ENCODE measurements around the gene LIN9. TPM values are rescaled to one million over a fixed set of nuclear protein-coding genes. Genes with fewer than 3 reads are reported as not detected.

The LIN9 gene
- total and polyA plus RNA-seq, 7 donors, result 2.4 to 5.4 (median 3.1) TPM

GRCh38 chr1:226211181-226211821 is 97.7 kb downstream of the LIN9 start:
- no peaks in the 10 kb centered on the region for H3K4me1 ChIP-seq
- H3K36me3 ChIP-seq, result no peaks in the 10 kb centered on the region
- H3K27ac ChIP-seq, result no peak overlapping the region
- H3K4me3 ChIP-seq, result no peak overlapping the region
- H3K27me3 ChIP-seq, result no peaks in the 10 kb centered on the region
- no peak for TF ChIP-seq POLR2AphosphoS5 (IDR thresholded peaks at IDR 0.05)
- TF ChIP-seq POLR2A (IDR thresholded peaks at IDR 0.05), result no peak
- no peak for TF ChIP-seq EP300 (IDR thresholded peaks at IDR 0.05)
- TF ChIP-seq CTCF (IDR thresholded peaks at IDR 0.05), result no peak
- intact Hi-C loops (cut with DNase I), result no loop called here
- DNase-seq, result no peak
- no peaks in the 10 kb centered on the region for H3K9me3 ChIP-seq
- 81 to 89% methylated on average over 5 of the region's 5 CpGs for WGBS, 2 donors

GRCh38 chr1:226210571-226211176 is 98.3 kb downstream of the LIN9 start:
- H3K4me1 ChIP-seq, result no peaks in the 10 kb centered on the region
- DNase-seq, result no peak
- H3K9me3 ChIP-seq, result no peaks in the 10 kb centered on the region
- intact Hi-C loops (cut with DNase I), result no loop called here
- TF ChIP-seq CTCF (IDR thresholded peaks at IDR 0.05), result no peak
- TF ChIP-seq EP300 (IDR thresholded peaks at IDR 0.05), result no peak
- TF ChIP-seq POLR2A (IDR thresholded peaks at IDR 0.05), result no peak
- no peak for TF ChIP-seq POLR2AphosphoS5 (IDR thresholded peaks at IDR 0.05)
- no peaks in the 10 kb centered on the region for H3K36me3 ChIP-seq
- no peak overlapping the region for H3K27ac ChIP-seq
- 82 to 84% methylated on average over 7 of the region's 7 CpGs for WGBS, 2 donors
- no peaks in the 10 kb centered on the region for H3K27me3 ChIP-seq
- no peak overlapping the region for H3K4me3 ChIP-seq

DNA sequence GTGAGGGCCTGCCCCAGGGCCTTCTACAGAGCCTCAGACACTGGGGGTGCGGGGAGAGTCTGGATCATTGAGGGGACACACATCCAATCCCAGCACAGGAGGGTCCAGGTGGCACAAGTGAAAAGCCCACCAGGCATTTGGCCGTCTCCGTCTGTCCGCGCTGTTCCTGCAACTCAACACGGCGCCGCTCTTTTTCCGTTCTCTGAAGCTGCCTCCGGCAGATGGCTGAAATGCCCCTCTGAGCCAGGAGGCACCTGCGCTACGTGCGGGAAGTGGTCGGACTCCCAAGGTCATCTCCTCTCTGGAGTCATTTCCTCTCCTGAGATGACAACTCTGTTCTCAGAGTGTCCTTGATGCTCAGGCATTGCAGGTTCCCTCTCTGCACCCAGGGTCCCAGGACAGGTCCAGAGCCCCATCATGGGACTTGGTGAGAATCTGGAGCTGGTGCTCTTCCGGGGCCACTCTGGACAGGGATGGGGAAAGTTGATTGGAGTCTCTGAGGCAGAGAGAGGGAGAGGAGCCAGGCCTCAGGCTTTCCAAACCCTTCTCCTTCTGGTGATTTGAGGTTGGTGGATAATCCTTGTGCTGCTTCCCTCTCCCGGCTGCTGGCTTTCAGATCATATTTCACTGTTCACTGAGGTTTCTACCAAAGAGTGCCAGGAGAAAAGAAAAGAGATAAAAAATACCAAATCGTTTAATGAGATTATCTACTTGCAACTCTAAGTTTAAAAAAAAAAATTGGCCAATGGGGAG is 99.5 kb downstream of the LIN9 start:
- WGBS, 2 donors, result 89 to 90% methylated on average over 17 of the region's 17 CpGs

DNA sequence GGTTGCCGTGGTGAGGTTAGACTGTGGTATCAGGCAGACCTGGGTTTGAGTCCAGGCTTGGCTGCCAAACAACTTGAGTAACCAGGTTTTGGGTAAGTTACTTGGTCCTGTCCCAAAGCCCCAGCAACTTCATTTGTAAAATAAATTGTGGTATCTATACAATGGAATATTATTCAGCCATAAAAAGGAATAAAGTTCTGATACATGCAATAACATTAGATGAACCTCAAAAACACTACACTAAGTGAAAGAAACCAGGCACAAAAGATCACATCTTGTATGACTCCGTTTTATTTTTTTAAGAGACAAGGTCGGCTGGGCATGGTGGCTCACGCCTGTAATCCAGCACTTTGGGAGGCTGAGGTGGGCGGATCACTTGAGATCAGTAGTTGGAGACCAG is 101.9 kb downstream of the LIN9 start:
- intact Hi-C loops (cut with DNase I), result no loop called here
- H3K4me3 ChIP-seq, result no peak overlapping the region
- H3K36me3 ChIP-seq, result no peaks in the 10 kb centered on the region
- H3K27me3 ChIP-seq, result no peaks in the 10 kb centered on the region
- DNase-seq, result no peak
- WGBS, 2 donors, result 84 to 91% methylated on average over 5 of the region's 5 CpGs
- H3K9me3 ChIP-seq, result no peaks in the 10 kb centered on the region
- H3K27ac ChIP-seq, result no peak overlapping the region
- no peak for TF ChIP-seq CTCF (IDR thresholded peaks at IDR 0.05)
- TF ChIP-seq POLR2A (IDR thresholded peaks at IDR 0.05), result no peak
- H3K4me1 ChIP-seq, result no peaks in the 10 kb centered on the region

More for the DNA sequence above, 99.5 kb downstream of the LIN9 start:
- Histone ChIP-seq H3K36me3 (no peaks in the 10 kb centered on the region), H3K4me3 (no peak overlapping the region), H3K27me3 (no peaks in the 10 kb centered on the region), H3K9me3 (no peaks in the 10 kb centered on the region), H3K27ac (no peak overlapping the region), H3K4me1 (no peaks in the 10 kb centered on the region)
- intact Hi-C loops (cut with DNase I), result no loop called here
- TF ChIP-seq EP300 (IDR thresholded peaks at IDR 0.05), result no peak
- no peak for TF ChIP-seq CTCF (IDR thresholded peaks at IDR 0.05)
- no peak for DNase-seq

Measured in sigmoid colon (tissue), 7 donors.